ENCODE data around the gene ZNF565. TPM values are rescaled to one million over a fixed set of nuclear protein-coding genes. Genes with fewer than 3 reads are reported as not detected.

Gene ZNF565
- total RNA-seq, 1 experiment from 2014 or later: 4.8 TPM

DNA sequence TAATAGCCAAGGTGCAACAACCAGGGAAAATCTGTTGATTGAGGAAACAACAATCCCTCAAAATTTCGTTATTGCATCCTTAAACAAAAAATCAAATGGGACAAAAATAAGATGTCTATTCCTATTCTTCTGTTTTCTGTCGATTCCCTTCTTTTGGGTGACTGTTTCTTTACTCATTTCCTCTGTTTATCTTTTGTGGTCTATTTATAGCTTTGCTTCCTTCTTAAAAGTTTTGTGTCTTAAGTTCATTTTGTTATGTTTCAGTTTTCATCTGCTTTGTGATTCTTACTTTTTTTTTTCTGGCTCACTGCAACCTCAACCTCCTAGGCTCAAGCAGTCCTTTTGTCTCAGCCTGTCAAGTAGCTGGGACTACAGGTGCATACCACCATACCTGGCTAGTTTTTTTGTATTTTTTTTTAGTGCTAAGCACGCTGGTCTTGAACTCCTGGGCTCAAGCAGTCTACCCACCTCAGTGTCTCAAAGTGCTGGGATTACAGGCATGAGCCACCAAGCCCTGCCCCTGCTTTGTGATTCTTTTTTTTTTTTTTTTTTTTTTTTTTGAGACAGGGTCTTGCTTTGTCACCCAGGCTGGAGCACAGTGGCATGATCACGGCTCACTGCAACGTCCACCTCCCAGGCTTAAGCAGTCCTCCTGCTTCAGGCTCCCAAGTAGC lies 10.9 kb upstream of the ZNF565 start:
- H3K4me3 Mint-ChIP-seq: no peak overlapping the region
- H3K27me3 Mint-ChIP-seq (ENCODE audit: low read depth): no peaks in the 10 kb centered on the region
- DNase-seq: no peak
- Histone ChIP-seq H3K9ac (ENCODE audit: extremely low read depth, insufficient read length, low read length) (no peak overlapping the region), H4K91ac (ENCODE audit: insufficient read length, low read depth, low read length) (no peak overlapping the region), H2BK5ac (ENCODE audit: insufficient read length, low read length) (no peak overlapping the region), H2AFZ (ENCODE audit: low read length) (no peak overlapping the region), H2AK5ac (ENCODE audit: insufficient read length, low read length) (no peak overlapping the region), H3K79me1 (ENCODE audit: insufficient read depth, low read depth, low read length, poor library complexity, severe bottlenecking) (peaks cover 21% of the 10 kb centered on the region), H3K18ac (ENCODE audit: insufficient read length, low read depth, low read length) (no peak overlapping the region), H4K5ac (ENCODE audit: insufficient read length, low read depth, low read length) (no peak overlapping the region), H3K23ac (ENCODE audit: insufficient read length, low read depth, low read length) (no peak overlapping the region), H2BK15ac (ENCODE audit: low read depth, low read length) (no peak overlapping the region), H3K27ac (ENCODE audit: insufficient read length, low read depth, low read length) (no peak overlapping the region), H2BK12ac (ENCODE audit: insufficient read length, low read depth, low read length) (no peak overlapping the region), H3T11ph (ENCODE audit: low read length) (no peak overlapping the region), H3K23me2 (ENCODE audit: insufficient read length, low read depth, low read length, poor library complexity, severe bottlenecking) (no peaks in the 10 kb centered on the region), H3K14ac (ENCODE audit: insufficient read depth, low read length) (no peak overlapping the region), H2BK20ac (ENCODE audit: low read depth, low read length, poor library complexity, severe bottlenecking) (no peak overlapping the region), H3K56ac (ENCODE audit: insufficient read length, low read depth, low read length) (no peak overlapping the region), H3K4ac (ENCODE audit: low read depth, low read length) (no peak overlapping the region), H3K4me1 (ENCODE audit: insufficient read depth, low read length) (no peaks in the 10 kb centered on the region), H3K4me2 (ENCODE audit: insufficient read depth, insufficient read length, low read length) (no peak overlapping the region), H3K79me2 (ENCODE audit: insufficient read depth, low read length) (peaks cover 40% of the 10 kb centered on the region; the same call in 1 of the 2 replicates), H3K9me3 (ENCODE audit: control insufficient read depth, low read depth, low read length) (no peaks in the 10 kb centered on the region), H2BK120ac (ENCODE audit: low read depth, low read length, poor library complexity, severe bottlenecking) (no peak overlapping the region), H3K27me3 (ENCODE audit: insufficient read depth, low read length) (no peaks in the 10 kb centered on the region), H4K20me1 (ENCODE audit: control insufficient read depth, insufficient read depth, insufficient read length) (no peaks in the 10 kb centered on the region), H4K8ac (replicated peaks; ENCODE audit: insufficient read length, low read depth, low read length) (no peak overlapping the region)
- TF ChIP-seq, protein P1, sequence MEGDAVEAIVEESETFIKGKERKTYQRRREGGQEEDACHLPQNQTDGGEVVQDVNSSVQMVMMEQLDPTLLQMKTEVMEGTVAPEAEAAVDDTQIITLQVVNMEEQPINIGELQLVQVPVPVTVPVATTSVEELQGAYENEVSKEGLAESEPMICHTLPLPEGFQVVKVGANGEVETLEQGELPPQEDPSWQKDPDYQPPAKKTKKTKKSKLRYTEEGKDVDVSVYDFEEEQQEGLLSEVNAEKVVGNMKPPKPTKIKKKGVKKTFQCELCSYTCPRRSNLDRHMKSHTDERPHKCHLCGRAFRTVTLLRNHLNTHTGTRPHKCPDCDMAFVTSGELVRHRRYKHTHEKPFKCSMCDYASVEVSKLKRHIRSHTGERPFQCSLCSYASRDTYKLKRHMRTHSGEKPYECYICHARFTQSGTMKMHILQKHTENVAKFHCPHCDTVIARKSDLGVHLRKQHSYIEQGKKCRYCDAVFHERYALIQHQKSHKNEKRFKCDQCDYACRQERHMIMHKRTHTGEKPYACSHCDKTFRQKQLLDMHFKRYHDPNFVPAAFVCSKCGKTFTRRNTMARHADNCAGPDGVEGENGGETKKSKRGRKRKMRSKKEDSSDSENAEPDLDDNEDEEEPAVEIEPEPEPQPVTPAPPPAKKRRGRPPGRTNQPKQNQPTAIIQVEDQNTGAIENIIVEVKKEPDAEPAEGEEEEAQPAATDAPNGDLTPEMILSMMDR (conservative IDR thresholded peaks at IDR 0.05): no peak
- WGBS (ENCODE audit: extremely low coverage, insufficient read length, low lambda C conversion rate): no CpG with 5 or more reads among the region's 5 CpGs
- H3K9me3 Mint-ChIP-seq: no peaks in the 10 kb centered on the region
- peaks cover 41 to 78% (median 70%) of the 10 kb centered on the region in 3 experiments for H3K36me3 Mint-ChIP-seq (ENCODE audit: insufficient read depth in 1 of 3, low read depth in 3 of 3)
- peak overlapping the region; percentile 14 to 34 (median 34); a peak in 4 of 7 replicates for H3K27ac Mint-ChIP-seq
- peaks cover 15 to 21% of the 10 kb centered on the region in 2 experiments for H3K4me1 Mint-ChIP-seq
